HG02571 (cell line): ENCODE data around the gene EPN2.

Source experiments
- ATAC-seq: cut with Tn5 transposase; IDR thresholded peaks from one replicate; pipeline ENCODE4 v1.9.1; 2021; ENCODE audit warnings: mild to moderate bottlenecking, moderate library complexity; ENCODE audit not compliant: unreplicated experiment

EPN2 gene

GRCh38 chr17:19290066-19290705, 53.0 kb downstream of the EPN2 start:
- no peak for ATAC-seq

- no peak for ATAC-seq
These were observed 54.6 kb downstream of the EPN2 start for GRCh38 chr17:19291646-19292376.

- no peak for ATAC-seq
These were observed 55.2 kb downstream of the EPN2 start for GRCh38 chr17:19292377-19292711.

GRCh38 chr17:19294443-19294842, 57.3 kb downstream of the EPN2 start:
- no peak for ATAC-seq

GRCh38 chr17:19295473-19296135, 58.4 kb downstream of the EPN2 start:
- ATAC-seq: no peak

- no peak for ATAC-seq
These were observed 59.9 kb downstream of the EPN2 start for GRCh38 chr17:19296786-19297778.

GRCh38 chr17:19298569-19299213, 61.5 kb downstream of the EPN2 start:
- ATAC-seq: no peak

- ATAC-seq: no peak
These were observed 62.1 kb downstream of the EPN2 start for GRCh38 chr17:19299214-19299747.

- no peak for ATAC-seq
These were observed 62.7 kb downstream of the EPN2 start for GRCh38 chr17:19299866-19300265.

GRCh38 chr17:19301274-19301951, 64.2 kb downstream of the EPN2 start:
- no peak for ATAC-seq

GRCh38 chr17:19301973-19302372, 64.8 kb downstream of the EPN2 start:
- no peak for ATAC-seq

- ATAC-seq: no peak
These were observed 65.7 kb downstream of the EPN2 start for GRCh38 chr17:19302791-19303331.

GRCh38 chr17:19303367-19303776, 66.2 kb downstream of the EPN2 start:
- no peak for ATAC-seq

- no peak for ATAC-seq
These were observed 67.0 kb downstream of the EPN2 start for GRCh38 chr17:19304209-19304608.

- no peak for ATAC-seq
These were observed 67.6 kb downstream of the EPN2 start for GRCh38 chr17:19304751-19305150.

GRCh38 chr17:19305256-19305655, 68.1 kb downstream of the EPN2 start:
- no peak for ATAC-seq

GRCh38 chr17:19305761-19306159, 68.6 kb downstream of the EPN2 start:
- no peak for ATAC-seq

GRCh38 chr17:19306160-19307111, 69.3 kb downstream of the EPN2 start:
- ATAC-seq: peak; percentile 80
